CD4-positive, alpha-beta T cell treated with Interleukin-4 for 4 hours (primary cell): ENCODE measurements around the gene ANKS1B.

Experiments
- DNase-seq: peaks from one replicate; pipeline ENCODE4 v3.0.0-alpha.2; 2020

The ANKS1B gene

GRCh38 chr12:99959549-99960170 lies 25.1 kb downstream of the ANKS1B start:
- DNase-seq = no peak

DNA sequence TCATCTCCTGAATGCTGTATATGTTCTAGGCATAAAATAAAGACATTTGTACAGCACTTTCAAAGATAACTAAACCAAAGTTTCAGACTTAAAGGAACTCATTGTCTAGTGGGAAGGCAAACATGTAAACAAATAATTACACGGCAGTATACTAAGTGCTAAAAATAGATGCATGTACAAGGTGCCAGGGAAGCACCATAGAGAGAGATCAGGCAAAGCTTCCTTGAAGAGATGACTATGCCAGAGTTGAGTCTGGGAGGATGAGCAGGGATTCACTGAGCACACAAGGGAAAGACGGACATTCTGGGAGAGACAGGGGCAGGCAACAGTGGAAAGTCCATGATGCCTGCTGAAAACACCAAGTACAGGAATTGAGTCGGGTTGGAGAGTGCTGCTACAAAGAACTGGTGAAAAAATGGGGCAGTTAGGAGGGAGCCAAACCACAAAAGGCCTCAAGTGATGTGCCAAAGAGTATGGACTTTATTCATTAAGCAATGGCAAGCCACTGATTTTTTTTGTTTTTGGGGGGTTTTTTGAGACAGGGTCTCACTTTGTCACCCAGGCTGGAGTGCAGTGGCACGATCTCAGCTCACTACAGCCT lies 26.8 kb downstream of the ANKS1B start:
- DNase-seq = no peak

DNA sequence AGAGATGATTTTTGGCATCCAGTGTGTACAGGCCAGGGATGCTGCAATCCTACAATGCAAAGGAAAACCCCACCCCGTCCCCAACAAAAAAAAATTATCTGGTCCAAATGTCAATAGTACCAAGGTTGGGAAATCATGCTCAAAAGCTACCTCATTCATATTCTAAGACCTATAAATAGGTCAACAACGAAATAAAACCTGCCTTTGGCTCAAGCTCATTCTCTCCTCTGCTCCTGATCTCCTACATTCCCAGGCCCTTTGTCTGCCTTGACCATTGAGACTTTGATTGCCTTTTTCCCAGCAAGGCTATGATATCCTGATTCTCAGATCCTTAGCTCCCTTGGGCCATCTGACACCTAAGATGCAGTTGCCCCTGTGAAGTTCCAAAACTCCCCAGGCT lies 30.0 kb downstream of the ANKS1B start:
- DNase-seq = no peak

- DNase-seq = no peak
Measured at GRCh38 chr12:99948370-99948769, 36.4 kb downstream of the ANKS1B start.

DNA sequence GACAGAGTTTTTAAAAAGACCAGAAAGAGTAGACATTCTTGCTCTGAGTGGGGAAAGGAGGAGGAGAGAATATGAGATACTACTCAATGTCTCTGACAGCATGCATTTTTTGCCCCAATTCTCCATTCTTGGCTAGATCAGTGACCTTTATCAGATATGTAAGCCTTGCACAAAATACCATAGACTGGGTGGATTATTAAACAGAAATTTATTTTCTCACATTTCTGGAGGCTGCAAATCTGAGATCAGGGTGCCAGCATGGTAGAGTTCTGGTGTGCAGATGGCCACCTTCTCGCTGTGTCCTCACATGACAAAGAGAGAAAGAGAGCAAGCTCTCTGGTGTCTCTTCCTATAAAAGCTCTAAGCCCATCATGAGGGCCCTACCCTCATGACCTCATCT lies 38.6 kb downstream of the ANKS1B start:
- DNase-seq = no peak

DNA sequence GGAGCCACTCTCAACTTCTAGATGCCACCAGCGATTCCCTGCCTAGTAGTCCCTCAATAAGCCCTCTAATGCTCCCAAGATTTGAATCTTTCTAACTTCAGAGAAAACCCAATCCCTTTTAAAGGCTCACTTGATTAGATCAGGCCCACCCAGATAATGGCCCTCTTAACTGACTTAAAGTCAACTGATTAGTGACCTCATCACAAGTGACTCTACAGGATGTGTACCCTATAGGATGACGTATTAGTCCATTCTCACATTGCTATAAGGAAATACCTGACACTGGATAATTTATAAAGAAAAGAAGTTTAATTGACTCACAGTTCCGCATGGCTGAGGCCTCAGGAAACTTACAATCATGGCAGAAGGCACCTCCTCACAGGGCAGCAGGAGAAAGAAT lies 49.1 kb downstream of the ANKS1B start:
- no peak for DNase-seq

DNA sequence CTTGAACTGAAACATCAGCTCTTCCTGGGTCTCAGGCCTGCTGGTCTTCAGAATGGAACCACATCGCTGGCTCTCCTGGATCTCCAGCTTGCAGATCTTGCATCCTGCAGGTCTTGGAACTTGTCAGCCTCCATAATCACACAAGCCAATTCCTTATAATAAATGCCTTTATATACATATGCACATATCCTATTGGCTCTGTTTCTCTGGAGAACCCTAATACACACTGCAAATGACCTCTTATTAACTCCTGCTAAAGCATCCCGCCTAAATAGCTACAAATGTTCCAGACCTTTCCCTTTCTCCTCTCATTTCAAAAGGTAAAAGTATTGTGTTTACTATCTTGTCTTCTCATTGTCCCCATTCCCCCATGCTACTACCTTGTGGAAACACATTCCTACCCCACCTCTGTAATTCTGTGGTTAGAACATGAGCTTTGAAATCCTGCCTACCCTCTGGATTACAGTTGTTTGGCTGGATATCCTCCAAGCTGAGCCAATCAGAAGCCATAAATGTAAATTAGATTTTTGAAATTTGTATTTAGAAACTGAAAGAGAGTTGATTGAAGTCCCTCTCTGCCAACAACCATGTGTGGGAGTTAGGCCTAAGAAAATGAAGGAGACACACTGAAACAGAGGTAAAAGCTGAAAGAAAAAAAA lies 58.1 kb downstream of the ANKS1B start:
- DNase-seq = no peak

DNA sequence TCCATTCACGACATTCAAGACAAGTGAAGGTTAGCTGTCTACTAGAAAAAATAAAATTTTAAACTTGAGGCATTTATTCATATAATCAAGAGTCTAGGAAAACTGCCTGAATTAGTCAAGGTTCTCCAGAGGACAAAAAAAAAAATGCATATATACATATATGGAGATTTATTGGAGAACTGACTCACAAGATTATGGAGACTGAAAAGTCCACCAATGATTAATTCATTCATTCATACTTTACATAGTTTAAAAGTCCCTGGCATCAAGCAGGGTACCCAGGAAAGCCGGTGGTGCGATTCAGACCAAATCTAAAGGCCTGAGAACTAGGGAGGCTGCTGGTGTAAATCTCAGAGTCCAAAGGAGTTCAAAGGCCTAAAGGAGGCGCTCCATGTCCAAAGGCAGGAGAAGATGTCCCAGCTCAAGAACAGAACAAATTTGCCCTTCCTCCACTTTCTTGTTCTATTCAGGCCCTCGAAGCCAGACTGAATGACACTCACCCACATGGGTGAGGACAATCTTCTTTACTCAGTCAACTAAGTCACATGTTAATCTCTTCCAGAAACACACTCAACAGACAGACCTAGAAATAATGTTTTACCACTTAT lies 64.3 kb downstream of the ANKS1B start:
- DNase-seq = no peak

DNA sequence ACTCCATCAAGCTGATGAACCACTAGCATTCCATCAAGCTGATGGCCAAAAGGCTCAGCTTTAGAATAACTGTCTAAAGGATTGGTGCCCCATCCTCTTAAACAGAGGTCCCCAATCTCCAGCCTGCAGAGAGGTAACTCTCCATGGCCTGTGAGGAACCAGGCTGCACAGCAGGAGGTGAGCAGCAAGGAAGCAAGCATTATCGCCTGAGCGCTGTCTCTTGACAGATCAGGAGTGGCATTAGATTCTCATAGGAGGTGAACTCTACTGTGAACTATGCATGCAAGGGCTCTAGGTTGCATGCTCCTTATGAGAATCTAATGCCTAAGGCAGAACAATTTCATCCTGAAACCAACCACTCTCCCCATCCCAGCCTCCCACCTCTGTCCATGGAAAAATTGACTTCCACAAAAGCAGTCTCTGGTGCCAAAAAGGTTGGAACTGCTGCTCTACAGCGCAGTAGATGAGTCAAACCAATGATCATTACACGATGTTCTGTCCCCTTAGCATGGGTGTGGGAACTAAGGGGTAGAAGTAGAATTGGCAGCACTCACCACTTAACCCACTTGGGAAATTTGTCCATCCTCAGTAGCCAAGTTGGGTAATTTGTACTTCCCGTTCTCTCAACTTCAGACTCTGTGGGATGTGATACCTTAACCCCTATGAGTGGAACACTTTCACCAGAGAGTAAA lies 66.9 kb downstream of the ANKS1B start:
- DNase-seq = no peak

GRCh38 chr12:99916555-99916954 lies 68.2 kb downstream of the ANKS1B start:
- DNase-seq = no peak

GRCh38 chr12:99915251-99916082 lies 69.3 kb downstream of the ANKS1B start:
- DNase-seq = no peak

DNA sequence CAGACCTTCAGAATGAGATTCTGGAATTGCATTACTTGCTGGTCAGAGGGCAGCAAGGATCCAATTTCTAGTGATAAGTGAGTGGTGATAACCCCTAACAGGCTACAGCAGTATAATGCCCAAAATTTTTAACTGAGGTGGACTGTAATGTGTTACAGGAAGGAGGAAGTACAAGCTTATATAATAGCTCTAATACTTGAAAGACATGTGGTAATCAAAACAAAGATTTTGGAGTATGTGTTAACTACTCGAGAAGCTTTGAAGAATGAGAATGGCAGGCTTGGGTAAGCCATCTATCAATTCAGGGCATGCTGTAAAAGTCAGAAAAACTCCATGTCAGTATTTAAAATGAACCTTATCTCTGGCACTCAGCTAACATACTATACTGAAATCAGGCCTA lies 70.5 kb downstream of the ANKS1B start:
- no peak for DNase-seq

GRCh38 chr12:99911967-99912366 lies 72.8 kb downstream of the ANKS1B start:
- no peak for DNase-seq

GRCh38 chr12:99911081-99911480 lies 73.7 kb downstream of the ANKS1B start:
- DNase-seq = no peak

- DNase-seq = no peak
Measured at GRCh38 chr12:99910342-99910741, 74.4 kb downstream of the ANKS1B start.

- no peak for DNase-seq
Measured at GRCh38 chr12:99906786-99907579, 77.8 kb downstream of the ANKS1B start.

DNA sequence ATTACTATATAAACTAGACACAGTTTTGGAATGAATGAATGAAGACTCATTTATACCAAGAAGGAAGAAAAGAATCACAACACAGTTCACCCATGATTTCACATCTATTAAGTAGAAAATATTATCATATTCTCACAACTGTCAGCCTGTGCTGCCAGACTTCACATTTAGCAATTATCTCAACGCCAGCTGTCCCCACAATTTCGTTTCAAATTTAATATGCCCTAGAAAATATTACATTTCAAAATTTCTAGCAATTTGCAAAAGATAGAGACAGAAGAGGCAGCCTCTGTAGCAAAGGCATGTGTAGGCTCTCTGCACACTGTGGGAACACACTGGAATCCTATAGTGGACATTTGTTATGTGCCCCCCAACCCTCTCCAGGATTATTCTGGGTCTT lies 83.6 kb downstream of the ANKS1B start:
- DNase-seq = no peak

DNA sequence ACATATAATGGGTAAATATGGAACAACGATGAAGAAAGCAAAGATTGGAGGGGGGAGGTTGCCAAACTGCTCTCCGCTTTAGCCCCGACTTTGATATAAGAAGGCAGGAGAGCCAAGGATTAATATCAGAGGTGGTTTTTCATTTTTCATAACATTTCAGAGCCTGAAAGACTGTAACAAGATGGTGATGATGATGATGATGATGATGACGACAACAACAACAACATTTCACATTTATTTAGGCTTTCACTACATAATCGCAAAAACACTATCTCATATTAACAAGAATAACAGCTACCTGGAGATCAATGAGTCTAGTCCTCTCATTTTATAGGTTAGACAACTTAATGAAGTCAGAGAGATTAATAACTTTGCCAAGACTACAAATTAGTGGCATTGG lies 86.1 kb downstream of the ANKS1B start:
- DNase-seq = no peak

DNA sequence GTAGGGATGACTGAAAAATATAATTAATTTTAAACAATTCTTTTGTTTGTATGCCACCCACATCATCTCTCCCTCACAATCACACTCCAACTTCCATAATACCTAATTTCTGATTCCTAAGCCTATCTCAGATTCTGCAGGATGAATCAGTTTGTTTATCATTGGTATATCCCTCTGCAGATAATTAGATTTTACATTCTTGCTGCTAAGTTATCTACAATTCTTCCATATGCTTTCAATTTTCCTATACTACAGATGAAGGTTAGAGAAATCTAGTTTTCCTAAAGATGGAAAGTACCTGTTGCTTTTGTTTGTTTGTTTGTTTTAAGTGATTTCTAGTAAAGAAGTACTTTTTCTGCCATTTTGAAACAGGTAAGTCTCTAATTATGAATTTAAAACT lies 105.3 kb downstream of the ANKS1B start:
- no peak for DNase-seq

DNA sequence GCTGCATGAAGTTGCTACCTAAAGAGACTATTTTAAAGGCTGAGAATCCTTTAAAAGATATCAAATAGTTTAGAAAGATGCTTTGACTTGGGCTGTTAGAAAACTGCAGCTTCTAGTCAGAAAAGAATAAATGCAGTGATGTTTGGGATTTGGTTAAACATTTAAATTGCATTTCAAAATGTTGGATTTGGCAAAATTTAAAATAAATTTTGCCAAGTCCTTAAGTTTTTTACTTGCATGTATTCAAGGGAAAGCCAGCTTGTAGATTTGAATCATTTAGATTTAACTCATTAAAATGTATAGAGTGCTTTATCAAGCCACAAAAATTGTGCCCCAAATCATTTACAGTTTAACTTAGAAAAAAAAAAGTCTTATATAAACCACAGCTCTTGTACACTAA lies 109.7 kb downstream of the ANKS1B start:
- DNase-seq = no peak

DNA sequence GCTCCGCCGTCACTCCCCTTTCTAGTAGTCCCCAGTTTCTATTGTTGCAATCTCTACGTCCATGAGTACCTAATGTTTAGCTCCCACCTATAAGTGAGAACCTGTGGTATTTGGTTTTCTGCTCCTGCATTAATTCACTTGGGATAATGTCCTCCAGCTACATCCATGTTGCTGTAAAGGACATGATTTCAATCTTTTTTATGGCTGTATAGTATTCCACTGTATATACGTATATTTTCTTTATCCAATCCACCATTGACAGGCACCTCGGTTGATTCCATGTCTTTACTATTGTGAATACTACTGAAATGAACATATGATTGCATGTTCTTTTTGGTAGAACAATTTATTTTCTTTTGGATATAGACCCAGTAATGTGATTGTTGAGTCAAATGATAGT lies 114.7 kb downstream of the ANKS1B start:
- DNase-seq = no peak

DNA sequence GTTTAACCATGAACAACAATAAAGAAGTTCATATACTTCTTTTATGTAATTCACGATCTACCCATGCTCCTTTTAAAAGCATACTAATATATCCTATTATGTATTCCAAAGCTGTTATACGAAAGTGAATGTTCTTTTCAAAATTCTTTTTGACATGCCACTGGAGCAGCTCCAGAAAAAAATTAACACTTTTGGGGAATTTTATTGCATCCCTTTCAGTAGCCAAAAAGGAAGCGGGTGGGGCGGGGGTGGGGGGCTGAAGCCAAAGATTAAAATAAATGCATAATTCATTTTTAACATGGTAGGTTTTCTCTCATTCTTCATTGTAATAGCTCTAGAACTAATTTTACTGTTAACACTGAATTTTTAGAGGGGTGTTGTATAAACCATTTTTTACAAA lies 123.0 kb downstream of the ANKS1B start:
- no peak for DNase-seq
